WTC11 (cell line): ENCODE data around the gene ATP2B1. TPM values are rescaled to one million over a fixed set of nuclear protein-coding genes. Genes with fewer than 3 reads are reported as not detected.

Experiments
- ATAC-seq: fragments of 200-7000 bp; cut with Tn5 transposase; 2 replicates; pipeline ENCODE4 v1.10.0; 2021; ENCODE audit warnings: mild to moderate bottlenecking, moderate library complexity
- CTCF ChIA-PET: fragments of 300-600 bp; sonication (Branson Sonifier 250); formaldehyde crosslinking; loops from one replicate; lab custom pipeline; 2021; ENCODE audit warnings: antibody characterized with exemption; lab: Charles Lee
- POLR2A ChIA-PET: fragments of 350-600 bp; sonication (Branson Sonifier 250); formaldehyde crosslinking; loops from one replicate; lab custom pipeline; 2021; ENCODE audit warnings: antibody characterized with exemption; lab: Charles Lee
- DNase-seq: peaks from one replicate; pipeline ENCODE4 v3.0.0; 2021; ENCODE audit warnings: low spot score
- H3K27ac Mint-ChIP-seq: 2 replicates; pipeline ENCODE4 v1.8.0; 2021; ENCODE audit warnings: mixed read lengths
- H3K27me3 Mint-ChIP-seq: 2 replicates; pipeline ENCODE4 v1.8.0; 2021; ENCODE audit warnings: low read depth, mild to moderate bottlenecking, moderate library complexity, mixed read lengths
- H3K36me3 Mint-ChIP-seq: 2 replicates; pipeline ENCODE4 v1.8.0; 2021; ENCODE audit warnings: mixed read lengths
- H3K4me1 Mint-ChIP-seq: 2 replicates; pipeline ENCODE4 v1.8.0; 2022; ENCODE audit warnings: mixed read lengths
- H3K4me3 Mint-ChIP-seq: 2 replicates; pipeline ENCODE4 v1.8.0; 2021; ENCODE audit warnings: mild to moderate bottlenecking, moderate library complexity, mixed read lengths
- H3K9me3 Mint-ChIP-seq: 2 replicates; pipeline ENCODE4 v1.8.0; 2021; ENCODE audit warnings: mixed read lengths
- IRF2 ChIP-seq: sonication (generic); formaldehyde crosslinking; IDR thresholded peaks from 2 replicates; pipeline ENCODE4 v1.8.0; 2022; ENCODE audit warnings: low read depth, missing genetic modification reagents, borderline replicate concordance
- JUN ChIP-seq: sonication (generic); formaldehyde crosslinking; IDR thresholded peaks from 2 replicates; pipeline ENCODE4 v1.8.0; 2023; ENCODE audit warnings: mild to moderate bottlenecking, missing genetic modification reagents
- KAT7 ChIP-seq: sonication (generic); formaldehyde crosslinking; IDR thresholded peaks from 2 replicates; pipeline ENCODE4 v1.8.1; 2023; ENCODE audit warnings: missing genetic modification reagents, mild to moderate bottlenecking, borderline replicate concordance
- MYBL2 ChIP-seq: sonication (generic); formaldehyde crosslinking; IDR thresholded peaks from 2 replicates; pipeline ENCODE4 v1.8.1; 2023; ENCODE audit warnings: mild to moderate bottlenecking, moderate library complexity, missing genetic modification reagents
- NR1H2 ChIP-seq: sonication (generic); formaldehyde crosslinking; IDR thresholded peaks from 2 replicates; pipeline ENCODE4 v1.9.0; 2021; ENCODE audit warnings: mild to moderate bottlenecking, moderate library complexity, missing genetic modification reagents
- RORB ChIP-seq: fragments of 250-450 bp; sonication (Bioruptor Pico); IDR thresholded peaks from 2 replicates; pipeline ENCODE4 v1.9.0; 2021; ENCODE audit warnings: mild to moderate bottlenecking
- SMAD3 ChIP-seq: sonication (generic); formaldehyde crosslinking; IDR thresholded peaks from 2 replicates; pipeline ENCODE4 v1.8.0; 2022; ENCODE audit warnings: missing genetic modification reagents, mild to moderate bottlenecking, borderline replicate concordance
- ZNF263 ChIP-seq: sonication (generic); formaldehyde crosslinking; IDR thresholded peaks from 2 replicates; pipeline ENCODE4 v1.8.1; 2022; ENCODE audit warnings: low read depth, mild to moderate bottlenecking, moderate library complexity, missing genetic modification reagents
- total RNA-seq: library from RNA; stranded (reverse); gene quantifications from 3 replicates; pipeline ENCODE4 v1.2.3, GENCODE V29; 2021
- TF ChIP-seq, protein P1 (sequence below): sonication (generic); formaldehyde crosslinking; IDR thresholded peaks from 2 replicates; pipeline ENCODE4 v1.8.1; 2023; ENCODE audit warnings: mild to moderate bottlenecking, missing genetic modification reagents
- TF ChIP-seq, protein P2 (sequence below): sonication (generic); formaldehyde crosslinking; IDR thresholded peaks from 2 replicates; pipeline ENCODE4 v1.8.0; 2023; ENCODE audit warnings: mild to moderate bottlenecking, missing genetic modification reagents
- TF ChIP-seq, protein P3 (sequence below): sonication (generic); formaldehyde crosslinking; IDR thresholded peaks from 2 replicates; pipeline ENCODE4 v1.8.0; 2022; ENCODE audit warnings: mild to moderate bottlenecking, missing genetic modification reagents
- TF ChIP-seq, protein P4 (sequence below): sonication (generic); formaldehyde crosslinking; IDR thresholded peaks from 2 replicates; pipeline ENCODE4 v1.8.1; 2023; ENCODE audit warnings: mild to moderate bottlenecking, moderate library complexity, missing genetic modification reagents
- TF ChIP-seq, protein P5 (sequence below): sonication (generic); formaldehyde crosslinking; conservative IDR thresholded peaks from 2 replicates; pipeline ENCODE4 v1.8.1; 2022; ENCODE audit warnings: mild to moderate bottlenecking, missing genetic modification reagents

Gene ATP2B1
- total RNA-seq, 1 experiment from 2014 or later = 31.7 TPM

DNA sequence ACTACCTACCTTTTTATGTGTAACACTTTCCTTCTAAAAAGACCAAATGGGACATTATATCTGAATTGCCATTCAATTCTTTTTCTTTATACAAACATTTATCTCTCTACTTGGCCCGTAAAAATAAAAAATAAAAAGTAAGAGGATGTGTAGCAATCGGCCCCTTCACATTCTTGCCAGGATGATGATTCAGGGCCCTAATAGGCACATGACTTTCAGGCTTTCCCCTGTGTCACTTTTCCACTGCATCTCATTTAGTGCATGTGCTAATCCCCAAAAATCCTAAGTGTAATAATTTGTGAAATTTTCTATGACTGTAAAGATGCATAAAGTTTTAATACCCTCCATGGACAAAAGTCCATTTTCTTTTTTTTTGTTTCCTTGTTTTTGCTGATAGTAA is 23.0 kb upstream of the ATP2B1 start (continued):
- TF ChIP-seq, protein P1, sequence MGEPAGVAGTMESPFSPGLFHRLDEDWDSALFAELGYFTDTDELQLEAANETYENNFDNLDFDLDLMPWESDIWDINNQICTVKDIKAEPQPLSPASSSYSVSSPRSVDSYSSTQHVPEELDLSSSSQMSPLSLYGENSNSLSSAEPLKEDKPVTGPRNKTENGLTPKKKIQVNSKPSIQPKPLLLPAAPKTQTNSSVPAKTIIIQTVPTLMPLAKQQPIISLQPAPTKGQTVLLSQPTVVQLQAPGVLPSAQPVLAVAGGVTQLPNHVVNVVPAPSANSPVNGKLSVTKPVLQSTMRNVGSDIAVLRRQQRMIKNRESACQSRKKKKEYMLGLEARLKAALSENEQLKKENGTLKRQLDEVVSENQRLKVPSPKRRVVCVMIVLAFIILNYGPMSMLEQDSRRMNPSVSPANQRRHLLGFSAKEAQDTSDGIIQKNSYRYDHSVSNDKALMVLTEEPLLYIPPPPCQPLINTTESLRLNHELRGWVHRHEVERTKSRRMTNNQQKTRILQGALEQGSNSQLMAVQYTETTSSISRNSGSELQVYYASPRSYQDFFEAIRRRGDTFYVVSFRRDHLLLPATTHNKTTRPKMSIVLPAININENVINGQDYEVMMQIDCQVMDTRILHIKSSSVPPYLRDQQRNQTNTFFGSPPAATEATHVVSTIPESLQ = no peak
- TF ChIP-seq ZNF263 (no peak), RORB (CRISPR knock-in tag) (no peak), KAT7 (no peak), MYBL2 (no peak)
- TF ChIP-seq, protein P2, sequence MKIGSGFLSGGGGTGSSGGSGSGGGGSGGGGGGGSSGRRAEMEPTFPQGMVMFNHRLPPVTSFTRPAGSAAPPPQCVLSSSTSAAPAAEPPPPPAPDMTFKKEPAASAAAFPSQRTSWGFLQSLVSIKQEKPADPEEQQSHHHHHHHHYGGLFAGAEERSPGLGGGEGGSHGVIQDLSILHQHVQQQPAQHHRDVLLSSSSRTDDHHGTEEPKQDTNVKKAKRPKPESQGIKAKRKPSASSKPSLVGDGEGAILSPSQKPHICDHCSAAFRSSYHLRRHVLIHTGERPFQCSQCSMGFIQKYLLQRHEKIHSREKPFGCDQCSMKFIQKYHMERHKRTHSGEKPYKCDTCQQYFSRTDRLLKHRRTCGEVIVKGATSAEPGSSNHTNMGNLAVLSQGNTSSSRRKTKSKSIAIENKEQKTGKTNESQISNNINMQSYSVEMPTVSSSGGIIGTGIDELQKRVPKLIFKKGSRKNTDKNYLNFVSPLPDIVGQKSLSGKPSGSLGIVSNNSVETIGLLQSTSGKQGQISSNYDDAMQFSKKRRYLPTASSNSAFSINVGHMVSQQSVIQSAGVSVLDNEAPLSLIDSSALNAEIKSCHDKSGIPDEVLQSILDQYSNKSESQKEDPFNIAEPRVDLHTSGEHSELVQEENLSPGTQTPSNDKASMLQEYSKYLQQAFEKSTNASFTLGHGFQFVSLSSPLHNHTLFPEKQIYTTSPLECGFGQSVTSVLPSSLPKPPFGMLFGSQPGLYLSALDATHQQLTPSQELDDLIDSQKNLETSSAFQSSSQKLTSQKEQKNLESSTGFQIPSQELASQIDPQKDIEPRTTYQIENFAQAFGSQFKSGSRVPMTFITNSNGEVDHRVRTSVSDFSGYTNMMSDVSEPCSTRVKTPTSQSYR (CRISPR knock-in tag) = no peak
- TF ChIP-seq, protein P3, sequence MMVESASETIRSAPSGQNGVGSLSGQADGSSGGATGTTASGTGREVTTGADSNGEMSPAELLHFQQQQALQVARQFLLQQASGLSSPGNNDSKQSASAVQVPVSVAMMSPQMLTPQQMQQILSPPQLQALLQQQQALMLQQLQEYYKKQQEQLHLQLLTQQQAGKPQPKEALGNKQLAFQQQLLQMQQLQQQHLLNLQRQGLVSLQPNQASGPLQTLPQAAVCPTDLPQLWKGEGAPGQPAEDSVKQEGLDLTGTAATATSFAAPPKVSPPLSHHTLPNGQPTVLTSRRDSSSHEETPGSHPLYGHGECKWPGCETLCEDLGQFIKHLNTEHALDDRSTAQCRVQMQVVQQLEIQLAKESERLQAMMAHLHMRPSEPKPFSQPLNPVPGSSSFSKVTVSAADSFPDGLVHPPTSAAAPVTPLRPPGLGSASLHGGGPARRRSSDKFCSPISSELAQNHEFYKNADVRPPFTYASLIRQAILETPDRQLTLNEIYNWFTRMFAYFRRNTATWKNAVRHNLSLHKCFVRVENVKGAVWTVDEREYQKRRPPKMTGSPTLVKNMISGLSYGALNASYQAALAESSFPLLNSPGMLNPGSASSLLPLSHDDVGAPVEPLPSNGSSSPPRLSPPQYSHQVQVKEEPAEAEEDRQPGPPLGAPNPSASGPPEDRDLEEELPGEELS (CRISPR knock-in tag) = no peak
- TF ChIP-seq, all 79 proteins: peak for 0

DNA sequence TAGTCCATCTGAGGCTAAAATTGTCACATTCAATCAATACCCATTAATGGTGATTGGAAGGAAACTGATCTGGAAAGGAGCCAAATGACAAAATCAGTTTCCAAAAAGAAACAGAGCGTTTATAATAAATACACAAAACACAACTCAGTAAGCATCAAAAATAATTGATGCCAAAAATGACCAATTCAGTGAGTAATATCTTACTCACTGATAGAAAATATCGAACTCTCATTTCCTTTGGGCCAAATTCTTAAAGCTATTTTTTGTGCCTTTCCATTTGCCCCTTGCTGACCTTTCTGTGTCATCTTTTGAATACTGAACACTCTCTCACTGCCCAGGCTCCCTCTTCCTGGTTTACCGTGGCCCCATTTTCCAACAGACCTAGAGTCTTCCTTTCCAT is 22.5 kb upstream of the ATP2B1 start:
- no peak for ATAC-seq
- DNase-seq = no peak
- H3K9me3 Mint-ChIP-seq = no peaks in the 10 kb centered on the region
- no peaks in the 10 kb centered on the region for H3K36me3 Mint-ChIP-seq
- ChIA-PET CTCF (no interaction called here), POLR2A (no interaction called here)
- H3K4me1 Mint-ChIP-seq = no peaks in the 10 kb centered on the region
- no peak overlapping the region for H3K27ac Mint-ChIP-seq
- H3K27me3 Mint-ChIP-seq = no peaks in the 10 kb centered on the region
- TF ChIP-seq SMAD3 (CRISPR knock-in tag) (no peak), JUN (no peak)
- TF ChIP-seq, protein P4, sequence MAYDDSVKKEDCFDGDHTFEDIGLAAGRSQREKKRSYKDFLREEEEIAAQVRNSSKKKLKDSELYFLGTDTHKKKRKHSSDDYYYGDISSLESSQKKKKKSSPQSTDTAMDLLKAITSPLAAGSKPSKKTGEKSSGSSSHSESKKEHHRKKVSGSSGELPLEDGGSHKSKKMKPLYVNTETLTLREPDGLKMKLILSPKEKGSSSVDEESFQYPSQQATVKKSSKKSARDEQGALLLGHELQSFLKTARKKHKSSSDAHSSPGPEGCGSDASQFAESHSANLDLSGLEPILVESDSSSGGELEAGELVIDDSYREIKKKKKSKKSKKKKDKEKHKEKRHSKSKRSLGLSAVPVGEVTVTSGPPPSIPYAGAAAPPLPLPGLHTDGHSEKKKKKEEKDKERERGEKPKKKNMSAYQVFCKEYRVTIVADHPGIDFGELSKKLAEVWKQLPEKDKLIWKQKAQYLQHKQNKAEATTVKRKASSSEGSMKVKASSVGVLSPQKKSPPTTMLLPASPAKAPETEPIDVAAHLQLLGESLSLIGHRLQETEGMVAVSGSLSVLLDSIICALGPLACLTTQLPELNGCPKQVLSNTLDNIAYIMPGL (CRISPR knock-in tag) = no peak
- H3K4me3 Mint-ChIP-seq = no peak overlapping the region

DNA sequence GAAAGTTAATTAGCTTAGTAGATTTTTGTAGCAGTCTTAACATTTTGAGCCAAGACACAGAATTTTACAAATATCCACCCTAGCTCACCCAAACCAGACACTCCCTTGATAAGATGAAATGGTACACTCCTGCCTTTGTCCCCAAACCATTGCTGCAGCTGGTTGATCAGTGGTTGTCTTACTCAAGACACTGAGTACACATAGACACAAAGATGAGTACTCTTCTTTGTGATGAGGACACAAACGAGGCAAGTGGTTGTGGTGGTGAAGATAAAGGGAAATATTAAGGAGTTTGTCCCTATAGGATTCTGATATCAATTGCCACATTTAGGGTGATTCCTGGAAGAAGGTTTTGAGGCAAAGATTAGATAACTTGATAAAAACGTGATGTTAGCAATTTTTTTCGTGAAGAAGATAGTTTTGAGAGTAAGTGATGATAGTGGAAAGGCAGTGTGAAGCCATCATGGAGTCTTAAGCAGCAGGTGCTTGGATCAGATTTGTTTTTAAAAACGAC is 21.4 kb upstream of the ATP2B1 start:
- Mint-ChIP-seq H3K27me3 (no peaks in the 10 kb centered on the region), H3K36me3 (no peaks in the 10 kb centered on the region), H3K9me3 (no peaks in the 10 kb centered on the region), H3K4me3 (no peak overlapping the region), H3K4me1 (no peaks in the 10 kb centered on the region), H3K27ac (no peak overlapping the region)
- no peak for DNase-seq
- CTCF ChIA-PET = no interaction called here
- no peak for TF ChIP-seq NR1H2 (CRISPR knock-in tag)
- TF ChIP-seq IRF2 (CRISPR knock-in tag) = no peak
- TF ChIP-seq, protein P5, sequence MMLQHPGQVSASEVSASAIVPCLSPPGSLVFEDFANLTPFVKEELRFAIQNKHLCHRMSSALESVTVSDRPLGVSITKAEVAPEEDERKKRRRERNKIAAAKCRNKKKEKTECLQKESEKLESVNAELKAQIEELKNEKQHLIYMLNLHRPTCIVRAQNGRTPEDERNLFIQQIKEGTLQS = no peak
- TF ChIP-seq, all 79 proteins: peak for 0
- ATAC-seq = no peak
- POLR2A ChIA-PET = no interaction called here
